ENCODE results near the gene MAGEB1.

MAGEB1 gene

GRCh38 chrX:30296408-30297254 lies 49.7 kb downstream of the MAGEB1 start:
- TF ChIP-seq CTCF (IDR thresholded peaks at IDR 0.05; ENCODE audit: borderline replicate concordance, insufficient read depth, low read depth, low read length), result no peak

GRCh38 chrX:30301208-30301607 lies 54.3 kb downstream of the MAGEB1 start:
- no peak for TF ChIP-seq CTCF (IDR thresholded peaks at IDR 0.05; ENCODE audit: borderline replicate concordance, insufficient read depth, low read depth, low read length)
- no peak overlapping the region for H3K4me3 ChIP-seq (ENCODE audit: low read depth, low read length)

More at GRCh38 chrX:30296408-30297254, 49.7 kb downstream of the MAGEB1 start:
- H3K4me3 ChIP-seq (ENCODE audit: low read depth, low read length), result no peak overlapping the region
